Colon (tissue), 2 donors: Measurements from ENCODE around the gene SEL1L3.

Experiments
- FAIRE-seq: peaks from 2 replicates; lab custom pipeline; 2012; peaks lifted over from hg19 to GRCh38; lab: Jason Lieb, UNC
- donor health status: control.
- donor health status: control.

Gene SEL1L3

GRCh38 chr4:25847329-25847728 is 15.5 kb downstream of the SEL1L3 start:
- FAIRE-seq: no peak

- FAIRE-seq: no peak
These were observed 16.7 kb downstream of the SEL1L3 start for GRCh38 chr4:25845841-25846653.

GRCh38 chr4:25844961-25845712 is 17.7 kb downstream of the SEL1L3 start:
- FAIRE-seq: no peak

GRCh38 chr4:25843340-25844097 is 19.3 kb downstream of the SEL1L3 start:
- no peak for FAIRE-seq

GRCh38 chr4:25842229-25842845 is 20.5 kb downstream of the SEL1L3 start:
- FAIRE-seq: no peak

GRCh38 chr4:25839687-25840086 is 23.1 kb downstream of the SEL1L3 start:
- FAIRE-seq: no peak

- no peak for FAIRE-seq
These were observed 23.6 kb downstream of the SEL1L3 start for GRCh38 chr4:25839233-25839632.

GRCh38 chr4:25838526-25838925 is 24.3 kb downstream of the SEL1L3 start:
- FAIRE-seq: no peak

- FAIRE-seq: no peak
These were observed 25.7 kb downstream of the SEL1L3 start for GRCh38 chr4:25837107-25837506.

- no peak for FAIRE-seq
These were observed 27.4 kb downstream of the SEL1L3 start for GRCh38 chr4:25835384-25835783.

GRCh38 chr4:25834411-25835107 is 28.2 kb downstream of the SEL1L3 start:
- FAIRE-seq: no peak

GRCh38 chr4:25830548-25830947 is 32.2 kb downstream of the SEL1L3 start:
- FAIRE-seq: no peak

GRCh38 chr4:25827897-25828296 is 34.9 kb downstream of the SEL1L3 start:
- FAIRE-seq: no peak

- FAIRE-seq: no peak
These were observed 35.4 kb downstream of the SEL1L3 start for GRCh38 chr4:25827373-25827772.

- no peak for FAIRE-seq
These were observed 36.6 kb downstream of the SEL1L3 start for GRCh38 chr4:25826074-25826752.

- no peak for FAIRE-seq
These were observed 39.2 kb downstream of the SEL1L3 start for GRCh38 chr4:25823632-25824031.

- FAIRE-seq: no peak
These were observed 40.9 kb downstream of the SEL1L3 start for GRCh38 chr4:25821899-25822298.

GRCh38 chr4:25821267-25821666 is 41.5 kb downstream of the SEL1L3 start:
- no peak for FAIRE-seq

- no peak for FAIRE-seq
These were observed 43.9 kb downstream of the SEL1L3 start for GRCh38 chr4:25818876-25819275.

GRCh38 chr4:25818371-25818871 is 44.4 kb downstream of the SEL1L3 start:
- no peak for FAIRE-seq
